Activated naive CD8-positive, alpha-beta T cell treated with anti-CD3 and anti-CD28 coated beads for 36 hours (primary cell): ENCODE measurements around the gene ARHGAP8. TPM values are rescaled to one million over a fixed set of nuclear protein-coding genes. Genes with fewer than 3 reads are reported as not detected.

Source experiments
- DNase-seq: peaks from one replicate; pipeline ENCODE4 v3.0.0; 2021
- H3K27ac Mint-ChIP-seq: one replicate; pipeline ENCODE4 v1.8.0; 2022; ENCODE audit warnings: mild to moderate bottlenecking, moderate library complexity, mixed read lengths
- H3K27me3 Mint-ChIP-seq: one replicate; pipeline ENCODE4 v1.8.0; 2022; ENCODE audit warnings: mild to moderate bottlenecking, mixed read lengths
- H3K36me3 Mint-ChIP-seq: one replicate; pipeline ENCODE4 v1.8.0; 2021; ENCODE audit warnings: mild to moderate bottlenecking, mixed read lengths
- H3K4me1 Mint-ChIP-seq: one replicate; pipeline ENCODE4 v1.8.0; 2021; ENCODE audit warnings: mixed read lengths
- H3K4me3 Mint-ChIP-seq: one replicate; pipeline ENCODE4 v1.8.0; 2022; ENCODE audit warnings: mild to moderate bottlenecking, moderate library complexity, mixed read lengths
- H3K9me3 Mint-ChIP-seq: one replicate; pipeline ENCODE4 v1.8.0; 2022; ENCODE audit warnings: mixed read lengths
- total RNA-seq, 2 experiments: library from RNA; stranded (reverse); gene quantifications; one replicate each; pipeline ENCODE4 v1.2.3, GENCODE V29; 2021

Gene ARHGAP8
- total RNA-seq, 2 experiments from 2014 or later: 3.2 TPM

DNA sequence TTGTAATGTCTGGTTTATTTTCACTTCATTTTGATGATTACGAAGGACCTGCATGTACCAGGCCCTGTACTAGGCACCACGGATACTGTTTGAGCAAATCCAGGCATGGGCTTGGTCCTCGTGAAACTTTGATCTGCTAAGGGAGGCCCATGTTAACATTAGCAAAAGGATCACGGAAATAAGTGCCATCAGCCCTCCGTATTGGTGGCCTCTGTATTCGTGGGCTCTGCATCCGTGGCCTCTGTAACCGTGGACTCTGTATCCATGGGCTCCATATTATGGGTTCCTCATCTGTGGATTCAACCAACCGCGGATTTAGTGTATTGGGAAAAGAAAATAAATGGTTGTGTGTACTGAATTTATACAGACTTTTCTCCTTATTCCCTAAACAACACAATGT is 8.7 kb downstream of the ARHGAP8 start:
- no peaks in the 10 kb centered on the region for H3K4me1 Mint-ChIP-seq
- H3K9me3 Mint-ChIP-seq: peaks cover 5% of the 10 kb centered on the region
- no peaks in the 10 kb centered on the region for H3K36me3 Mint-ChIP-seq
- DNase-seq: no peak
- no peak overlapping the region for H3K4me3 Mint-ChIP-seq
- no peak overlapping the region for H3K27ac Mint-ChIP-seq
- peaks cover 11% of the 10 kb centered on the region for H3K27me3 Mint-ChIP-seq

DNA sequence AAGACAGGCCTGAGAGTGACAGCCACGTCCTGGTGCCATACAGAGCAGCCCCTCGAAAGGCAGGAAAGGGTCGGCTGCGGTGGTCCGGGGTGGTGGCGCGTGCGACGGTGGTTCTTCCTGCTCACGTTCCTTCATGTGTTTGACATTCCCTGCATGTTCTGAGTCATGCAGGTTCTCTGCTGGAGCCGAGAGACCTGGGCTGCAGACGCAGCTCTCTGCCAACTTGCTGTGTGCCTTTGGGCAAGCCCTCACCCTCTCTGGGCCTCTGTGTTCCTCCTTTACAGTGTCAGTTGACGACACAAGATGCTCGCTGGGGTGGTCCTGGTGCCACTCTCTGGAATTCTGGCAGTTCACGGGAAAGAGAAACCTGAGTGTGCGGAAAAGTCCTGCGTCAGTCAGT is 12.0 kb downstream of the ARHGAP8 start:
- H3K4me1 Mint-ChIP-seq: no peaks in the 10 kb centered on the region
- no peaks in the 10 kb centered on the region for H3K27me3 Mint-ChIP-seq
- H3K36me3 Mint-ChIP-seq: no peaks in the 10 kb centered on the region
- no peak overlapping the region for H3K27ac Mint-ChIP-seq
- peaks cover 5% of the 10 kb centered on the region for H3K9me3 Mint-ChIP-seq
- no peak overlapping the region for H3K4me3 Mint-ChIP-seq
- DNase-seq: no peak

DNA sequence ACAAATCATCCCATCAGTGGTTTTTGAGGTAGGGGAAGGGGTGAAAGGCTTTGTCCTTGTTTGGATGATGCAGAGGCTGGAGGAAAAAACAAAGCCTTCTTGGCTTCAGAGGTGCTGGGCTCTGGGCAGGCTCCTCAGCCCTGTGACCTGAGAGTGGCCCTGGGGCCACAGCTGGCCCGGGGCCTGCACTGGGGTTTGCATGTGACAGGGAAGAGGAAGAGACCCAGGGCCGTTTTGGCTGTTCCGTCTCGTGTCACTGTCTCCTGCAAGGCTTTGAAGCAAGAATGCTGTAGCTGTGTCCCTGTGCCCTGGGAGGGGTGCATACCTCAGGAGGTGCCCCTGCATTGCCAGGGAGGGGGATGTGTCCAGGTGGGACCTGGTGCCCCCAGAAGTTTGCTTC is 12.6 kb downstream of the ARHGAP8 start:
- DNase-seq: no peak
- Mint-ChIP-seq H3K36me3 (no peaks in the 10 kb centered on the region), H3K4me1 (no peaks in the 10 kb centered on the region), H3K27me3 (no peaks in the 10 kb centered on the region), H3K9me3 (peaks cover 5% of the 10 kb centered on the region), H3K27ac (no peak overlapping the region), H3K4me3 (no peak overlapping the region)

DNA sequence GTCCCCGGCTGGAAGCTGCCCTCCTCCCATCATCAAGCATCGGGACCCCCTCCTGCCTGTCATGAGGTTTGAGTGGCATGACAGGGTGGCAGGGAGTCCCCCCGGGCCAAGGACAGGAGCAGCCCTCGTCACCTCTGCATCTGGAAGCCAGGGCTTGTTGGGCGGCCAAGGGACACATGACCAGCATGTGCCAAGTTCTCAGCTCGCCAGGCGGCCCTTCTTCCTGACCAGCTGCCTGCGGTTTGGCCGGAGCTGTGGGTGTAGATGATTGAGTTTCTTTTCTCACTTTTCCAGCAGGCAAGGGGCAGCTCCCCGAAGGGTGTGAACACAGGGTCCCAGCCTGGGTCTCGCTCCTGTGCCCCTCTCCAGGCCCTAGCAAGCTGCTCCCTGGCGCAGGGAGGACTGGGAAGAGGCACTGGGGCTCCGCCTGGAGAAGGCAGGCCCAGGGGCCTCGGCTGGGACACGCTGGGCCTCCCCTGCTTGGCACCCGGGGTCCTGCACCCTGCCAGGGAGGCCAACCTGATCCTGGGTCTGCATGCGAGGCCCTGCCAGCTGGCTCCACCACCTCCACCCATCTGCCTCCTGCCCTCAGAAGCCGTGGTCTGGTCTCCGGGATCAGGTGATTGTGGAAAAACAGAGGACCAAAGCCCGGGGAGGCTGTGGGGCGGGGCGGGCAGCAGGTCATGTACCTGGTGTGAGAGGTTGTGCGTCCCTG is 13.4 kb downstream of the ARHGAP8 start:
- no peak for DNase-seq
- Mint-ChIP-seq H3K4me3 (no peak overlapping the region), H3K27me3 (no peaks in the 10 kb centered on the region), H3K9me3 (peaks cover 5% of the 10 kb centered on the region), H3K36me3 (no peaks in the 10 kb centered on the region), H3K4me1 (no peaks in the 10 kb centered on the region), H3K27ac (no peak overlapping the region)

DNA sequence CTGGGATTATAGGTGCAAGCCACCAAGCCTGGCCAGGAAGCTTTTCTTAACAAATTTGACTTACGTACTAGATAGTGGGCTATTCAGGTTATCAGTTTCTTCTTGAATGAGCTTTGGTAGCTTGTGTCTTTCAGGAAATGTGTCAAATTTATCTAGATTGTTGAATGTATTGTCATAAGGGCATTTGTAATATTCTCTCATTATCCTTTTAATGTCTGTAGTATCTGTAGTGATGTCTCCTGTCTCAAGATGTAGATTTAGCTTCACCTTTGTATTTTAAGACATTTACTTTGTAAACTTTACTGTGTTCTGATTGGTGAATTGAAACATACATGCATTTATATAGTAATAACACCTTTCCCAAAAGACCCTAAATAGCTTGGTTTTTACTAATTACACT is 20.7 kb downstream of the ARHGAP8 start:
- DNase-seq: no peak
- no peak overlapping the region for H3K27ac Mint-ChIP-seq
- H3K36me3 Mint-ChIP-seq: no peaks in the 10 kb centered on the region
- H3K4me1 Mint-ChIP-seq: no peaks in the 10 kb centered on the region
- no peak overlapping the region for H3K4me3 Mint-ChIP-seq
- H3K9me3 Mint-ChIP-seq: peaks cover 10% of the 10 kb centered on the region
- H3K27me3 Mint-ChIP-seq: no peaks in the 10 kb centered on the region

DNA sequence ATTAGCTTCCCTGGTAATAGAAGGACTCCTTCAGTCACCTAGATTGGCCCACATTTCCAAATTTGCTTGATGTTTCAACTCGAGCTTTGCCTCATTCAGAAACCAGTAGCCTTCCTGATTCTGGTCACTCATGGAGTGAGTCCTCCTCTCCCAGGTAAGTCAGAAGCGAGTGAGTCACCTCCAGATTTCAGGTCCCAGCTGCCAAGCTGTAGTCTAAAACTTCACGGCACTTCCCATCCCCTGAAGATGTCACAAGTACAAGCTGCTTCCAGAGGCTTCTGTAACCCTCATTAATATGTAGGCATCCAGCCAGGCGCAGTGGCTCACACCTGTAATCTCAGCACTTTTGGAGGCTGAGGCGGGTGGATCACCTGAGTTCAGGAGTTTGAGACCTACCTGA is 23.5 kb downstream of the ARHGAP8 start:
- H3K36me3 Mint-ChIP-seq: no peaks in the 10 kb centered on the region
- no peak overlapping the region for H3K4me3 Mint-ChIP-seq

DNA sequence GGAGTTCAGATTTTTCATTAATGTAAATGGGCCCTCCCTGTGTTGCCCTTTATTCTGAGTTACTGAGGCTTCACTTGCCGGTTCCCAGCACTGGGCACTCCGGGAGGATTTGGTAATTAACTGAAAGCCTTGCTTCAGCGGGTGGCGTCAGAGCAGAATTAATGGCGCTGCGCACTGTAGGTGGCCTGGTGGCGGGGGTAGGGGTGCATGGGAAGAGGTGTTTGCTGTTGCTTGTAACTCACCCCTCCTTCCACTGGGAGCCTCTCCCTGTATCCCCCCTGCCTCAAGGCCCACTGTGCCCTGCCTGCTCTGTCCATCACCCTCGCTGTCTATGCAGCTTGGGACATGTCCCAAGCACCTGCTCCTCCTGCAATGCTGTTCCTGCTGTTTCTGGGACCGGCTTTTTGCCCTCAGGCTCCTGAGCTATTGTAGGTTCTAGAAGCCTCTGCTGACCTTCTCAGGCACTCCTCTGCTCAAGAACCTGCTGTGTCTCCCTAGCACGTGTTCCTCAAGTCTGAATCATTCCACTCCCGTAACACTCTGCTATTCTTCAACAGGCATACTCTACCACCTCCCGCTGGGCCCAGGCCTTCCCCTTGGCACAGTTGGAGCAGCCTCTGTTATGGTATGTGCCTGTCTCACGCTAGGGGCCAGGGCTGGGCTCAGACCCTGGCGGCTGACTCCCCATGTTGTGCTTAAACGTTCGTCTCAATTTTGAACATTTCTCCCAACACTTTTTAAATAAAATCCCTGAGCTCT is 24.4 kb downstream of the ARHGAP8 start:
- Mint-ChIP-seq H3K27ac (no peak overlapping the region), H3K4me3 (no peak overlapping the region), H3K4me1 (no peaks in the 10 kb centered on the region), H3K27me3 (no peaks in the 10 kb centered on the region), H3K9me3 (peaks cover 9% of the 10 kb centered on the region), H3K36me3 (no peaks in the 10 kb centered on the region)
- no peak for DNase-seq

More for the DNA sequence above, 23.5 kb downstream of the ARHGAP8 start:
- H3K9me3 Mint-ChIP-seq: peaks cover 10% of the 10 kb centered on the region
- H3K27me3 Mint-ChIP-seq: no peaks in the 10 kb centered on the region
- H3K4me1 Mint-ChIP-seq: no peaks in the 10 kb centered on the region
- no peak overlapping the region for H3K27ac Mint-ChIP-seq
- DNase-seq: no peak

DNA sequence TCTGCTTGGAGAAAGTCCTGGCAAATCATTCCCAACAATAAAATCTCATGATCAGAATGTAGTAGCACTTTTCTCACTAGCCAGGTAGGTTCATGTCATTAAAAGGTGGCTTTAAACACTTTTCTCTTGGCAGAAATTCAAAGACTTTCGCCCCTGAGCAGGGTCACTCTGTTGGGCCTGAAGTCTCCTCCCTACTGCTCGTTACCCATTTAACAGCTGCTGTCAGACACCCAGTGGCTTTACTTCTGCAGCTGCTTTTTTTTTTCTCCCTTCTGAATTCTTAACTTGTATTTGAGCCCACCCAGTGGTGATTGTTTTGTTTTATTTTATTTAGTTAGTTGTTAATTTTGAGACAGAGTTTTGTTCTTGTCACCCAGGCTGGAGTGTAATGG is 25.0 kb downstream of the ARHGAP8 start:
- Mint-ChIP-seq H3K36me3 (no peaks in the 10 kb centered on the region), H3K27me3 (no peaks in the 10 kb centered on the region), H3K4me1 (no peaks in the 10 kb centered on the region), H3K27ac (no peak overlapping the region), H3K9me3 (peaks cover 8% of the 10 kb centered on the region), H3K4me3 (no peak overlapping the region)
- no peak for DNase-seq

DNA sequence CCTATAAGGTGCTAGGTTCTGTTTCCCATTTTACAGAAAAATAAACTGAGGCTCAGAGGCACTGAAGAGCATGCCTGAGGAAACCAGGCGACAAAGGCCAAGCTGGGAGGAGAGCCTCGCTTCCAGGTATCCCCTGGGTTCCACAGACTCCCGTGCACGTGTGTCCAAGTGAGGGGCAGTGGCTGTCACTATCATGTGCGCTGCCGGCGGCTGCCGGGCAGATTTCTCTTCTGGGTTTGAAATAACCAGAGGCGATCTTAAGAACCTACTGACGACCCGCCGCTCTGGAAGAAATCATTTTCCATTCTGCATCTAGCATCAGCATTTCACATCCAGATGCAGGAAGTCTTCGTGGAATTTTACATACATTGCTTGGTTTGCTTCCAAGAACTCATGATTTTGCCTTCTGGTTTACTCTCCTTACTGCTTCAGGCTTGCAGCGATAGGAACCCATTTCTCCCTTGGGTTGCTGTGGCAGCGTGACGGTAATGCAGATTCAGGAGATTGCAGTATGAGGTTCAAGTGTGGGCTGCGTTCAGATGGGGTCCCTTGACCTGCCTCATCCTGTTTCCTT is 28.6 kb downstream of the ARHGAP8 start:
- Mint-ChIP-seq H3K4me1 (no peaks in the 10 kb centered on the region), H3K27me3 (no peaks in the 10 kb centered on the region), H3K27ac (no peak overlapping the region), H3K9me3 (no peaks in the 10 kb centered on the region), H3K36me3 (no peaks in the 10 kb centered on the region), H3K4me3 (no peak overlapping the region)
- DNase-seq: no peak

DNA sequence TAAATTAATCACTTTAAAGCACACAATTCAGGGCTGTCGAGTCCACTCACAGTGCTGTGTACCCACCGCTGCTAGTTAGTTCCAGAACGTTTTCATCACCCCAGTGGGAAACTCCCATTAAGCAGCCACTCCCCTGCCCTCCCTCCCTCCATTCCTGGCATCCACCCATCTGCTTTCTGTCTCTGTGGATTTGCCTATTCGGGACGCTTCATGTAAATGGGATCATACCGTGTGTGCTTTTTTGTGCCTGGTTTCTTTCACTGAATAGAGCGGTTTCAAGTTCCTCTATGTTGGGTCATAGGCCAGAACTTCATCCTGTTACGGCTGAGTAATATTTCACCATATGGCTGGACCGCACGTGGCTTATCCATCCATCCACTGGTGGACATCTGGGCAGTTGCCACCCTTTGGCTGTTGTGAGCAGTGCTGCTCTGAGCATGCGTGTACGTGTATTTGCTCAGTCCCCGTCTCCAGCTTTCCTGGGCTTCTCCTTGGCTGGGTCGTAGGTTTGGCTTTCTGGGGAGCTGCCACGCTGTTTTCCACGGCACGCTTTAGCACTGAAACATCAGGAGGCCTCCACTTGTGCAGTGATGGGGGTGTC is 30.1 kb downstream of the ARHGAP8 start:
- Mint-ChIP-seq H3K36me3 (no peaks in the 10 kb centered on the region), H3K4me1 (no peaks in the 10 kb centered on the region), H3K27ac (no peak overlapping the region), H3K9me3 (no peaks in the 10 kb centered on the region), H3K27me3 (no peaks in the 10 kb centered on the region), H3K4me3 (no peak overlapping the region)
- DNase-seq: no peak

DNA sequence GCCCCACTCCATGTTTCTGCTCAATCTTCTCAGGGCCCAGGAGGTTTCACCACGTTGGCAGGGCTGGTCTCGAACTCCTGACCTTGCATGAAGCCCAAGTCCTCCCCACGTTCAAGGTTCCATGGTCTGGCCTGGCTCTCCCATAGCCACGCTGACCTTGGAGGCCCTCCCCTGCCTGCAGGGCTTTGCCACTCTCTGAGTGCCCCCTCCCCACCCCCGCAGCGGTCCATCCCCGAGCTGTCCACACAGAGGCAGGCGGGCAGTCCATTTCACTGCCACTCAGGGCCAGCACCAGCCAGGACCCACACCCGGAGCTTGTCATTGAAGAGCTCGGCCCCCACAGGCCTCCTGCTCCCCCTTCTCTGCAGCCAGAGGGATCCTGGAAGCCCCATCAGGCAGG is 30.7 kb downstream of the ARHGAP8 start:
- Mint-ChIP-seq H3K4me1 (no peaks in the 10 kb centered on the region), H3K4me3 (no peak overlapping the region), H3K27ac (no peak overlapping the region), H3K36me3 (no peaks in the 10 kb centered on the region), H3K9me3 (no peaks in the 10 kb centered on the region), H3K27me3 (no peaks in the 10 kb centered on the region)
- DNase-seq: no peak

DNA sequence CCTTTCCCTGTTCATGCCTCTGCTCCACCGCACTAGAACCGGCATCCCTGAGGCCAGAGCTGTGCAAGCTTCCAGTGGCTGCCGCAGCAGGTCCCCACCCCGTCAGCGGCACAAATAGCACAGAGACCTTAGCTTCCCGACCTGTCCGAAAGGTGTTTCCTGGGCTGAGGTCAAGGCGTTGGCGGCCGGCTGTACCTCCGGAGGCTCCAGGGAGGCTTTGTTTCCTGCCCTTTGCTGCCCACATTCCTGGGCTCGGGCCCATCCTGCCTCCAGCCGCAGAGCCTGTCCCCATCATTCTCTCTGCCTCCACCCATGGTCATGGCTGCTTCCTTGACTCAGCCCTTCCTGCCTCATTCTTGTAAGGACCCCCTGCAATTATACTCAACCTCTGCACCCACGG is 31.2 kb downstream of the ARHGAP8 start:
- Mint-ChIP-seq H3K9me3 (no peaks in the 10 kb centered on the region), H3K4me3 (no peak overlapping the region), H3K36me3 (no peaks in the 10 kb centered on the region), H3K27me3 (no peaks in the 10 kb centered on the region), H3K27ac (no peak overlapping the region), H3K4me1 (no peaks in the 10 kb centered on the region)
- no peak for DNase-seq

DNA sequence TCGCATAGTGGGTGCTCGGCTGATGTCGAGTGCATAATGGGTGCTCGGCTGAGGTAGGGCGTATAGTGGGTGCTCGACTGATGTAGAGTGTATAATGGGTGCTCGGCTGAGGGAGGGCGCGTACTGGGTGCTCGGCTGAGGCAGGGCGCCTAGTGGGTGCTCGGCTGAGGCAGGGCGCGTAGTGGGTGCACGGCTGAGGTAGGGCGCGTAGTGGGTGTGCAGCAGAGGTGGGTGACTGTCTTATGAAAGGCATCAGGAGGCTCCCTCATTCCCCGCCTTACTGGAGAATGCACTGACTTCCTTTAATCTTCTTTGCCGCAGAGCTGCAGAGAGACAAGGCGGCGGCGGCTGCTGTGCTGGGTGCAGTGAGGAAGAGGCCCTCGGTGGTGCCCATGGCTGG is 33.8 kb downstream of the ARHGAP8 start:
- Mint-ChIP-seq H3K4me3 (no peak overlapping the region), H3K4me1 (no peaks in the 10 kb centered on the region), H3K36me3 (no peaks in the 10 kb centered on the region), H3K9me3 (no peaks in the 10 kb centered on the region), H3K27ac (no peak overlapping the region), H3K27me3 (no peaks in the 10 kb centered on the region)
- DNase-seq: no peak

DNA sequence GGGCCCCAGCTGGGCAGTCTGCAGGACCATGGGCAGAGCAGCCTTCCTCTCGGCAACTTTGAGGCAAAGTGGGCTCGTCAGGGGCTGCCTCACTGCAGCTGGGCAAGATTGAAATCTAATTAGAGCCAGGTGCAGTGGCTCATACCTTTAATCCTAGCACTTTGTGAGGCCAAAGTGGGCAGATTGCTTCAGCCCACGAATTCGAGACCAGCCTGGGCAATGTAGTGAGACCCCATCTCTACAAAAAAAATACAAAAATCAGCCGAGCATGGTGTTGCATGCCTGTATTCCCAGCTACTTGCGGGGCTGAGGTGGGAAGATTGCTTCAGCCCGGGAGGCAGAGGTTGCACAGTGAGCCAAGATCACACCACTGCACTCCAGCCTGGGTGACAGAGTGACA is 34.2 kb downstream of the ARHGAP8 start:
- no peak overlapping the region for H3K27ac Mint-ChIP-seq
- no peak for DNase-seq
- no peaks in the 10 kb centered on the region for H3K36me3 Mint-ChIP-seq
- H3K4me1 Mint-ChIP-seq: no peaks in the 10 kb centered on the region
- H3K4me3 Mint-ChIP-seq: no peak overlapping the region
- no peaks in the 10 kb centered on the region for H3K9me3 Mint-ChIP-seq
- H3K27me3 Mint-ChIP-seq: no peaks in the 10 kb centered on the region

DNA sequence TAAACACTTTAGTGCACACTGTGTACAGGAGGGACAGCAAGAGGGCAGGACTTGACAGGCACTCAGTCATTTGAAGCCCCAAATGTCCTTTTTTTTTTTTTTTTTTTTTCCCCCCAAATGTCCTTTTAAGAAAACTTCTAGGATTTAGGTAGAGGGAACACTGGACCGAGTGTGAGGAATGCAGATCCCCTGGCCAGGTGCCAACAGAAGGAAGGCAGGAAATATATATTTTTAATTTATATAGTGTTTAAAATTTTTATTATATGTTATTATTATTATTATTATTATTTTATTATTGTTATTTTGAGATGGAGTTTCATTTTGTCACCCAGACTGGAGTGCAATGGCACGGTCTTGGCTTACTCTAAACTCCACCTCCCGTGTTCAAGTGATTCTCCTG is 35.5 kb downstream of the ARHGAP8 start:
- H3K36me3 Mint-ChIP-seq: no peaks in the 10 kb centered on the region
- H3K9me3 Mint-ChIP-seq: no peaks in the 10 kb centered on the region
- no peak overlapping the region for H3K27ac Mint-ChIP-seq
- no peaks in the 10 kb centered on the region for H3K27me3 Mint-ChIP-seq
- DNase-seq: no peak
- no peak overlapping the region for H3K4me3 Mint-ChIP-seq
- H3K4me1 Mint-ChIP-seq: no peaks in the 10 kb centered on the region
